HPDE6-E6E7 (cell line): ENCODE results near the gene RHOXF1.
"Not testable (repeated sequence)": the region's sequence is repeated elsewhere in the genome, so short reads cannot be mapped to it uniquely, and the experiment has no call there.

Experiments used
- DNase-seq: peaks from one replicate; pipeline ENCODE4 v3.0.0; 2011; ENCODE audit warnings: missing footprints; ENCODE audit errors: extremely low spot score

Gene RHOXF1

GRCh38 chrX:120115438-120115963, at the start of gene RHOXF1:
Gene RHOXF1 (minus strand): TSS chrX:120115913. CDS start chrX:120115862, 51 bp downstream.
- DNase-seq, result no peak

DNA sequence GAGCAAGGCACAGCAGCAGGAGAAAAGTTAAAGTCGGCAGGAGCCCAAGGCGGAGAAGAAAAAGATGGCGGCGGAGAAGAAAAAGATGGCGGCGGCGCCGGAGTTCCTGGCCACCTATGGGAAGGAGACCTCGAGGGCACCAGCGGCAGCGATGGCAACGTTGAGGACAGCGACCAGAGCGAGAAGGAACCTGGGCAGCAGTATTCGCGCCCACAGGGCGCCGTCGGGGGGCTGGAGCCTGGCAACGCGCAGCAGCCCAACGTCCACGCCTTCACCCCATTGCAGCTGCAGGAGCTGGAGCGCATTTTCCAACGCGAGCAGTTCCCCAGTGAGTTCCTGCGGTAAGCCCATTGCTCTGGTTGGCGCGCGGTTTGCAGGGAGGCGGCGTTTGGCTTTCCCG, 43.4 kb upstream of the RHOXF1 start:
- DNase-seq, result not testable (repeated sequence)

DNA sequence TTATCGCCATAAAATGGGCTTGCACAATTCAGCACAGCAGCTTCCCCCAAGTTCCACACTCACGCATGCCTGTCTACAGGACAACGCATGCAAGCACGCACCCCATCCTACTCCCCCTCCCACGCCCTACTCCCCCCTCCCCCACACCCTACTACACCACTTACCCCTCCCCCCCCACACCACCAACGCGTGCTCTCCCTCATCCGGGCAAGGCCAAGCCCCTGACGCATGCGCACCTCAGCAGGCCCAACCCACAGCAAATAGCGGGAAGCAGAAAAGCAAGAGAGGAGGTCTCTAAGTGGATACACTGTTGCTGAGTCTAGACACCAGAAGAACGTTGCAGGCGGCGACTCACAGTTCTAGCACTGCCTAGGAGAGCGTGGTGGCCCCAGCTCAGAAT, 42.6 kb upstream of the RHOXF1 start, which contains the start of gene RHOXF2:
Gene RHOXF2, plus strand, starts transcription at position 301 of the 400 bp plus-strand sequence. CDS start 138 bp downstream, outside the sequence.
- not testable (repeated sequence) for DNase-seq

- not testable (repeated sequence) for DNase-seq
Measured at GRCh38 chrX:120150109-120150744, 34.5 kb upstream of the RHOXF1 start.

DNA sequence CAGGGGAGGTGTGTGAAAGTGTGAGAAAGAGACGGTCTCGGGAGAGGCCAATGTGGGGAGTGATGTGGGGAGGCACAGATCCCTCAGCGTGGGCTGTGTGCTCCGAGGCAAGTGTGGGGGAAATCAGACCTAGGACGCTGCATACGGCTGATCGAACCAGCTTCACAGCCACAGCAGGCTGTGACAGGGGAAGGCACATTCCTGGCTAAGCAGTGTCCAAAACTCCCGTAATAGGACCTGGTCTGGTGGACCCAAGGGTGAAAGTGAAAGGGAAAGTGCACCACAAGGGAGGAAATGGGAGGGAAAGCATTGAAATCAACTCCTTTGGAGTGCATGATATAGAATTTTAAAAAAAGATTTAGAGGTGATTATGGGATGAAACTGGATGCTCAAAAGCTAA, 31.8 kb upstream of the RHOXF1 start:
- DNase-seq, result no peak

- not testable (repeated sequence) for DNase-seq
Measured at GRCh38 chrX:120146323-120146722, 30.6 kb upstream of the RHOXF1 start.

DNA sequence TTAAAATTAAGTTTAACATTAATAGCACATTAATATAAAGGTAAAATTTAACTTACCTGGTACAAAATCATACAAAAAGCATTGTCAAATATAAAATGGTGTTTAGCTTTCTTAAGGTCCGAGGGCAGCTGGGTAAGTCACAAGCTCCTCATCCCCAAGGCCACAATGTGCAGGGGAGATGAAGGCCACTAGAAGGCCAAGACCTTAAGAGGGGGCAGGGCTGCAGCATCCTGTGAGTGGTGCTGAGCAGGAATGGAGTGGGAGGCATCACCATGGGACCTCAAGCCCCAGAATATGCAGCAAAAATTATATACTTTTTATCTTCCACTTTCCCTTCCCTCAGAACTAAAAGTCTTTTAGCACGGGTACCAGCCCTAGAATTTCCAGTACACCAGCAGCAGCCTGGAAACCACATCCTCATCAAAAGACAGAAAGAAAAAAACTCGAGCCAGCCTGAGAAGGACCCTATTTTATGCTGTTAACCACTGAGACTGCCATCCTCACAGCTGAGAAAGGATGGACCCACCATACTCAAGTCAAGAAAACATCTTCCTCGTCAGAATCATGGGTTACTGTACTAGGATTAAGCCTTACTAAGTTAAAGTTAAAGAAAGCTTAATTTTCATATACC, 29.7 kb upstream of the RHOXF1 start:
- no peak for DNase-seq

DNA sequence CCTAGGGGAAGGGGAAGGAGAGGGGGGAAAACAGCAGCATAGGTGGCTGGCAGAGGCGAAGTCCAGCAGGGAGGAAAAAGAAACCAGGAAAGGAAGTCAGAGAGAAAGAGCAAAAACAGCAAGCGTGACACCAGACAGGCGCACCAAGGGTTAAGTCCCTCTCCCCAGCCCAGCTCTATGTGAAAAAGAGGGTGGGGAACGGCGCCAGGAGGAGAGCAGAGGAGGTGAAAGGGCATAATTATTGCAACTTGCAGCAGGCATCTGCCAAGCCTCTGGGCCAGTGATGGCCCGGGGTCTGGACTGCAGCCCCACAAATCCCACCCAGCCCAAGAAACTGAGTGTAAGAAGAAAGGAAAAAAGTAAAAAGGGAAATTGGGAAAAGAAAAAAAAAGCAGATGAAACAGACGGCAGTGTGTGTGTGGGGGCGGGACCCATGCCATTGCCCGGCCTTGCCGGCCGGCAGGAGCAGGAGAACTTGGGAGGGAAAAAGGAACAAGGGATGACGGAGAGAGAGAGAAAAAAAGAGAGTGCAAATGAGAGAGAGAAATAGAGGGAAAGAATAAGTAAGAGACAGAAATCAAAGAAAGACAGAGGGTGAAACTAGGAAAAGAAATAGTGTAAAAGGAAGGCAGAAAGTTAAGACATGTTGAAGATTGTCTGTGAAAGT, 28.6 kb upstream of the RHOXF1 start:
- no peak for DNase-seq

- DNase-seq, result no peak
Measured at GRCh38 chrX:120140293-120140981, 24.7 kb upstream of the RHOXF1 start.

GRCh38 chrX:120137439-120137838, 21.7 kb upstream of the RHOXF1 start:
- DNase-seq, result no peak

DNA sequence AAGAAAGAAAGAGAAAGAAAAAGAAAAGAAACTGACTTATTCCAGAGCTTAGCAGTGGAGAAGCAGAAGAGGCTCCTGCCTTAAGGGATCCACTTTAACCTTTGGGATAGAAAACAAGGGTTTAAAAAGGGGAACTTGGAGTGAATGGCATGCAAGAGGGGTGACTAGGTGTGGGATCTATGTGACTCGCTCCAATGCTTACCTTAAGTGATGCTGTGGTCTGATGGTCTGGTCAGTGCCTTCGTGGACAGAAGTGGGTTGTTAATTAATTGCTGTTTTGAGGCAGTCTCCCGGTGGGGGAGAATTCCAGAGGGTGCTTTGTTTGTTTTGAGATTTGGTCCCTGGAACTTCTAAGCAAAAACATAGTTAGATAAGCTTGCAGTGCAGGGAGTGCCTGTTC, 21.1 kb upstream of the RHOXF1 start:
- no peak for DNase-seq

GRCh38 chrX:120136128-120136527, 20.4 kb upstream of the RHOXF1 start:
- DNase-seq, result no peak

GRCh38 chrX:120128306-120128846, 12.7 kb upstream of the RHOXF1 start:
- DNase-seq, result not testable (repeated sequence)

GRCh38 chrX:120125444-120125843, 9.7 kb upstream of the RHOXF1 start:
- DNase-seq, result no peak

DNA sequence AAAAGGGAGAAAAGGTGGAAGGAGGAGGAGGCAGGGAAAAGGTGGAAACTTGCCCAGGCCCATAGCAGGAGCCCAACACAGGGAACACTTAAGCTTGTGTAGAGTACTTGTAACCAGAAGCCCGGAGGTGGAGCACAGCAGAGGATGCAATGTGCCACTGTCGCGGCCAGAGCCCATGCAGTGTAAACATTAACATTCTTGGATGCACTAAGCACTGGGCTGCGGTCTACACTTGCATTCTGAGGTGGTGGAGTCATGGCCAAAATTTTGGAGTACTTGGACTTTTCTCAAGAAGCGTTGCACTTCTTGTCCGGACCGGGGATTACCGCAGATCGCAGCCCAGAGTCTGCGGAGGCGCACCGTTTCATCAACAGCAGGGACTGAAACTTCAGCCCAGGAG, 4.5 kb upstream of the RHOXF1 start:
- DNase-seq, result no peak

DNA sequence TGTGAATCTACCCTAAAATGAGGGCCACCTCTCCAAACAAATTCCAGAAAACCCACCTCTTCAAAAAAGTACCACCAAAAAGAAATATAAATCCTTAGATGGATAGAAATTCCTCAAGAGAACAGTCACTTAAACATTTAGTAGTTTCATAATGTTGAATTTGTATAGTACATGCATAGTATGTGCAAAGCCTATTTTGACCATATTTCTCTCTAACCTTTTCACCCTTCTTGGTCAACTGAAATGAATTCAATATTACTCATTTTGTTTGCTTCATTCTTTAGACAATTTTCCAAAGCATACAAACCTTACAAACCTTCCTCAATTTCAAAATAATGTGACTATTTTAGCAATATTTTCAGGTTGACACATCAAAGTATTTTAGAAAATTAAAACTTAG, 4.1 kb downstream of the RHOXF1 start:
- DNase-seq, result no peak

DNA sequence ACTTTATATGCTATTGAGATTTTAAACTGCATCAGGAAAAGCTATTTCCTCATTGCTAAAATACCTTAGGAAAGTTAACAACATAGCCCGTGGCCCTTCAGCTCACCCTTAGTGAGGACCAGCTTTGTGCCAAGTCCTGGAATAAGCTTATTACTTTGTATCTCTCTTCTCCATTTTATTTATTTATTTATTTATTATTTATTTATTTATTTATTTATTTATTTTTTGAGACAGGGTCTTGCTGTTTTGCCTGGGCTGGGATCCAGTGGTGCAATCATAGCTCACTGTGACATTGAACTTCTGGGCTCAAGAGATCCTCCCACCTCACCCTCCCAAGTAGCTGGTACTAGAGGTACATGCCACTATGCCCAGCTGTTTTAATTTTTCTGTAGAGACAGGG, 6.3 kb downstream of the RHOXF1 start:
- no peak for DNase-seq

GRCh38 chrX:120104707-120105106, 11.0 kb downstream of the RHOXF1 start:
- DNase-seq, result not testable (repeated sequence)

DNA sequence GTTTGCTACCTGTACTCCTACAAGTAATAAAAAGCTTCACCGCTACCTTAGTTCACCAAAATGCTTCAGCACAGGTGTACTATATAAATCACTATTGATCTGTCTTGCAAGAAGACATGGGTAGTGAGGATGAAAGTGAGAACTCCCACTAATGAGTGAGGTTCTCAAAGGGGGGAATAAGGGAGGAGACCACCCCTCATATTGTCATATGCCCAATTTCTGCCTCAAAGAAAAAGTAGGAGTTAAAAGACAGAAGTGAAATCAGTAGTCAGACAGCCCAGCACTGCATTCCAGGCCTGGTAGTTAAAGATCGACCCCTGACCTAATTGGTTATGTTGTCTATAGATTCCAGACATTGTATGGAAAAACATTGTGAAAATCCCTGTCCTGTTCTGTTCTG, 14.7 kb downstream of the RHOXF1 start:
- DNase-seq, result not testable (repeated sequence)

GRCh38 chrX:120090208-120090607, 25.5 kb downstream of the RHOXF1 start:
- no peak for DNase-seq

GRCh38 chrX:120087289-120088017, 28.3 kb downstream of the RHOXF1 start:
- no peak for DNase-seq
